NOMO-1 treated with dmso at 0.1 percent for 144 hours (cell line): ENCODE measurements around the gene PLEKHA4.
"Not testable (repeated sequence)": the region's sequence is repeated elsewhere in the genome, so short reads cannot be mapped to it uniquely, and the experiment has no call there.

ENCODE experiments used
- DNase-seq: peaks from one replicate; lab custom pipeline; 2025; ENCODE audit not compliant: unreplicated experiment; lab: John Stamatoyannopoulos, UW

PLEKHA4 gene

DNA sequence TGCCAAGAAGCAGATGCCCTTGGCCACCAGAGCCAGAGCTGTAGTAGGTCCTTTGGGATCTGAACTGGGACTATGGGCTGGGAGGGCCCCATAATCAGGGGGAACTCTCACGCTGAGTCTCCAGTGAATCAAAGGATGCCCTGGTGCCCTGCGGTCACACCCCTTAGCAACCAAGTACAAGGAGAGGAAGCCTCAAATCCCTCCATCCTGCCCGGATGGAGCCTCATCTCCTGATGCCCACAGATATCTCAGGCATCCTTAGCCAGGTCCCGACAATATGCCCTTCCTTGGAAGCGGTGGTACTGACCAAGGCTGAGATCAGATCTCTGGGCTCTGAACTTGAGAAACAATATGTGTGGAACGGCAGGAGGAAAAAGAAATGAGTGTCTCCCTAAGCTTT, 1.7 kb downstream of the PLEKHA4 start:
- DNase-seq: no peak

GRCh38 chr19:48862827-48863226, 5.6 kb downstream of the PLEKHA4 start:
- DNase-seq: no peak

DNA sequence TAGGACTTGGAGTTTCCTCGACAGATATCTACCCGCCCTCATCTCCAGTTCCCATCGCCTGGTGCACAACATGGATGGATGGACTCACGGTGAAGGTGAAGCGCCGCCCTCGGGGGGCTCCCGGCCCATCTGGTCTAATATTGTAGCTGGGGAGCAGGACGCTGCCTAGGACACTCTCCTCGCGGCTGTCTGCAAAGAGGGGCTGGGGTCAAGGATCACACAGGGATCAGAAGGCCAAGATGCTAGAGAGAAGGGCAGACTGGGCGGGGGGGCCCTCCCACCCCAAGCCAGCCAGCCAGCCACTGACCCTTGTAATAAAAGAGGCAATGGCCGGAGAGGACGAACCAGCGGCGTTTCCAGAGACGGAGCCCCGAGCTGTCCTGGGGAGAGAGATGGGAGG, 7.1 kb downstream of the PLEKHA4 start:
- DNase-seq: no peak

DNA sequence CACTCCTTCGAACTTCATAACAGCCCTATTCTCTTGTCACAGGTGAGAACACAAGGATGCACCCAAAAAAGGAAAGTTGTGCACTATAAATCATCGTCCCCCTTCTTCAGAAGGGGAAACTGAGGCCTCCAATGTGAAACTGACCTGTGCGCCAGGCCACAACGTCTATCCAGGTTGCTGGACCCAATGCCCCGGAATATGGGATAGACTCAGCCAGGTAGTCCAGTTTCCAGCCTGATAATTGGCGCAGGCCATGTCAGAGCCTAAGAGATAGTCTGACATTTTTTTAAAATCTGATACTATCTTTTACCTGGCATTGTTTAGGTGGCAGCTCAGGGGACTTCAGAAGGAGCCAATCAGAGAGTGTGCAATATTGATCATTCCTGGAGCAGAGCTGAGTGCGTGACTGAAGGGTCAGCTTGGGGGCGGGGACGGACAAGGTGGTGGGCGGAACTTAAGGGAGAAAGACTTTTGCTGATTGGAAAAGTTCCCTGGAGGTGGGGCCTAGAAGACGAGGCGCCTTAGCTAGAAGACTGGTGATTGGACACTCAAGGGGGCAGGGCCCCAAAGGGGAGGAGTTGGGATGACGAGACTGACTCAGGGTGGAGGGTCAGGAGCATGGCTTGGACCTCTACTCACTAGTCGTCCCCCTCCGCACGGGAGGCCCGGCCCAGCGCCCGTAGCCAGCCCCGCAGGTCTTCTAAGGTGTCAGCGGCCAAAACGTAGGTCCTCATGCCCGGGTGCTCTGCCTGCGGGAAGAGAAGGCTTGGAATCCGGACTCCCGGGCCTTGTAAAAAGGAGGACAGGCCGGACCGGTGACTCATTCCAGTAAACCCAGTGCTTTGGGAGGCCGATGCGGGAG, 8.5 kb downstream of the PLEKHA4 start:
- DNase-seq: no peak

DNA sequence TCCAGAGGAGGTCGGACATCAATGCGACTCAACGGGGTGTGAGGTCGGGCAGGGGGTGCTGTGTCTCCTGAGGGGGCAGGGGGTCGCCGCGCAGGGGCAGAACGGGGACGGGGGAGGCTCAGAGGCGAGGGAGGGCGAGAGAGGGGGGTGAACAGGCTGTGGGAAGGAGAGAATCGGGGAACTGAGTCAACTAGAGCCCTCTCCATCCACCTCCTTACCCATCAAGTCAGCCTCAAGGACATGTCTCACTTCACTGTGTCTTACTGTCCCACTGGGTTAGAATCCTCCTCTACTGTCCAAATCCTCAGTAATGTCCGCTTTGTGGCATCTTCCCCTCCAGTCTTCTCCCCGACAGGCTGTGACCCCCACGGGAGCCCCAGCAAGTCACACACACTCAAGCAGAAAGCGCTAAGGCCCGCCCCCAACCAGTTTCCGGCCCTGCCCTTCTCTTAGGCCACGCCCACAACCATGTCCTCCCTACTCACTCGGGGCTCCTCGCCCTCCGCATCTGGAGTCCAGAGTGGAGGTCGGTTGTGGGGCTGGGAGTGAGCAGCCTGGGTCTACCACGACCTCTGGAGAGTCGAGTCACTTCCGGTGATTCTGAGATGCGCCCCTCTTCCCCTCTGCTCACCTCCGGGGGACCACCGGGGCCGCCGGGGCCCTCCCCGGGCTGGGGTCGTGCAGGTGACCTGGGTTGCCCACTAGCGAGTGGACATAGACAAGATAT, 9.3 kb downstream of the PLEKHA4 start:
- DNase-seq: peak; percentile 43

- DNase-seq: no peak
These were observed 11.5 kb downstream of the PLEKHA4 start for GRCh38 chr19:48856921-48857320.

GRCh38 chr19:48854103-48854502, 14.3 kb downstream of the PLEKHA4 start:
- no peak for DNase-seq

DNA sequence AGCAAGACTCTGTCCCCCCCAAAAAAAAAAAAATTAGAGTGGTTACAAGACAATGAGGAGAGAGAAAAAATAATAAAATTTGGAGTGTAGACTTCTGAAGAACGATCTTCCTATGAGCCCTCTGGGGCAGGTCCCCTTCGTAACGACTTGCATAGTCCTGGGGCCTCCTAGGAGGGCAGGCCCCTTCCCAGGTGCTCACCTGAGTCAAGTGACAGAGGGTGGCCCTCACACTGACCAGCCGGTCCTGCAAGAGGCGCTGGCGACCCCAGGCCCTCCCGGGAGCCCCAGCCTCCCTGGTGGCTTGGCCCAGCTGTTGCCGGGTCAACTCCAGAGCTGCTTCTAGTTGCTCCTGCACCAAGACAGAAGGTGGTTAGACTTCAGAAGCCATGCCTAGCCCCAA, 14.9 kb downstream of the PLEKHA4 start:
- no peak for DNase-seq

DNA sequence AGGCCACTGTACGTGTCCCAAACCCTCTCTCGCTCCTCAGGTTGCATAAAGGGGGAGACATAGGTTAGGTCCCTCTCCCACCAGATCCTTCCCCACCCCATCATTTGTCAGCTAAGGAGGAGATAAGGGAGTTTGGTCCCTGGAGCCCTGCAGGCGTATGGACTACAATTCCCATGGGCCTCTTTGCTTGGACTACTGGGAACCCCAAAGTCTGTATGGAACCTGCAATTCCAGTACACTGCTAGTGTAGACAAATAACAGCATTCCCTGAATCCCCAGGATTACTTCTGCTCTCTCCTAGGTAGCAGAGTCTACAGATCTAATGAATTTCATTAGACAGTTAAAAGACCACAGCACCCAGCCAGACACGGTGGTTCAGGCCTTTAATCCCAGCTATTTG, 16.1 kb downstream of the PLEKHA4 start:
- DNase-seq: no peak

DNA sequence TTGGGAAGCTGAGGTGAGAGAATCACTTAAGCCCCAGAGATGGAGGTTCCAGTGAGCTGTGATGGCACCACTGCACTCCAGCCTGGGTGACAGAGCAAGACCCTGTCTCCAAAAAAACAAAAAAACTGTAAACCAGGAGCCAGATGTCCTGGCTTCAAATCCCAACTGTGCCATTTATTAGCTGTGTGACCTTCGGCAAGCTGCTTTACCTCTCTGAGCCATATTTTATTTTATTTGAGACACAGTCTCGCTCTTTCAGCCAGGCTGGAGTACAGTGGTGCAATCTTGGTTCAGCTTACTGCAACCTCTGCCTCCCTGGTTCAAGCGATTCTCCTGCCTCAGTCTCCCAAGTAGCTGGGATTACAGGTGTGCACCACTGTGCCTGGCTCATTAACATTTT, 21.8 kb downstream of the PLEKHA4 start:
- not testable (repeated sequence) for DNase-seq

- DNase-seq: no peak
These were observed 23.0 kb downstream of the PLEKHA4 start for GRCh38 chr19:48845384-48845783.

DNA sequence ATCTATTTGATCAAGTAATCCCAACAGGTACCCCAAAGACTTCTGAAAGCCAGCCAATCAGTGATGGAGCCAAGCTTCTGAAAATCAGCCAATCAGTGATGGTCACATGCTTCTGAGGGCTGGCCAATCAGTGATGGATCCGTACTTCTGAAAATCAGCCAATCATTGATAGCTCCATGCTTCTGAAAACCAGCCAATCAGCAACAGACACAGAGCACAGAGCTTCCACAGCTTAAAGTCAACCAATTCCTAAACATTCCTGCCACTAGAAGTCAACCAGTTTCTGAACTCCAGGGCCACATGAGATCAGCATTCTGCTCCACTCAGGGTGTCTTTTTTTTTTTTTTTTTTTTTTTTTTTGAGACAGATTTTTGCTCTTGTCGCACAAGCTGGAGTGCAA, 23.9 kb downstream of the PLEKHA4 start:
- DNase-seq: no peak

DNA sequence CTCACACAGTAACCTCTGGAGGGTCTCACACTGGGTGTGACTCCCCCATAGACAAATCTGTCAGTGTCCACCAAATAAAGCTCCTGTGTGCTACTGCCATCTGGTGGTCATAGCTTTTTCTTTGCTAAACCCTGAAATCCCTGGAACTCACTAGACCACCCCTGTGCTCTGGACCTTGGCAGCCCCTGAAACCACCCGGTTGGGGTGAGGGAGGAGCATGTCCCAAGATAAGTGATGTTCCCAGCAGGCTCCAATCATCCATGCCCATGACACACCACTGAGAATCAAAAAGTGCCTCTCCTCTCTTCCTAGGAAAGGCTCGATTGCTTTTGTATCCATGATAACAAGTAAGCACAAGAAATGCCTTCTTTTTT, 25.6 kb downstream of the PLEKHA4 start:
- DNase-seq: no peak

- DNase-seq: no peak
These were observed 26.8 kb downstream of the PLEKHA4 start for GRCh38 chr19:48841571-48841970.

- DNase-seq: no peak
These were observed 27.4 kb downstream of the PLEKHA4 start for GRCh38 chr19:48841047-48841446.

DNA sequence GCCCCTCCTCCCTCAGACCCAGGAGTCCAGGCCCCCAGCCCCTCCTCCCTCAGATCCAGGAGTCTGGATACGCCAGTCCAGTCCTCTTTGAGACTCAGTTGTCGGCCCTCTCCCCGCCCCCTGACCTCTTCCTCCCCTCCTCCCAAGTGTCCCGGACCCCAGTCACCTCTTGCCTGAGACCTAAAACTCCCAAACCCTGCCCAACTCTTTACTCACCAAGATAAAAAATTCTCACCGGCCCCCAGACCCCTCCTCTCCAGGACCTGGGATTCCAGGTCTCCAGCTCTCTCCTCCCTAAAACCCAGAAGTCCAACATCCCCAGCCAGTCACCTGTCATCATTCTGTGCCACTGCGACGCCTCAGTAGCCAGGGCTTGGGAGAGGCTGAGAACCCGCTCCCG, 30.7 kb downstream of the PLEKHA4 start:
- DNase-seq: no peak

DNA sequence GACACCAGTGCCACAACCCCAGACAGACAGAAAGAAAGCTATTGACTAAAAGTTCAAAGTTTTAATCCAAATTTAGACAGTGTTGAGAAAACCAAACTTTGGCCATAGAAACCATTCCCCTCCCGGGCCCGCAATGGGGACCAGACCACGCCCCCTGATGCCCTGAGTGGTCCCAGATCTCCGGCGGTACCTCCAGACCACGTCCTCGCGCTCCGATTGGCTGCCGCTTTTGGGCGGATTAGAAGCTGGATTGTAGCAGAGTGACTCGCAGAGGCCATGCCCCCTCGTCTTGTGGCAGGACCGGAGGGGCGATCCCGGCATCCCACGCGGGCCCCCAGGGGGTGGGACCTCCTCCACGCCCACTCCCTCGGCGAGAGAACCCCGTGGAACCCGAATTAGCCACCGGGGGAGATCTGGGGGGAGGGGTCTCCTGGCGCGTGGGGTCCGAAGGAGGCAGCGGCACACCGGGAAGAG, 31.3 kb downstream of the PLEKHA4 start:
- peak; percentile 66 for DNase-seq

DNA sequence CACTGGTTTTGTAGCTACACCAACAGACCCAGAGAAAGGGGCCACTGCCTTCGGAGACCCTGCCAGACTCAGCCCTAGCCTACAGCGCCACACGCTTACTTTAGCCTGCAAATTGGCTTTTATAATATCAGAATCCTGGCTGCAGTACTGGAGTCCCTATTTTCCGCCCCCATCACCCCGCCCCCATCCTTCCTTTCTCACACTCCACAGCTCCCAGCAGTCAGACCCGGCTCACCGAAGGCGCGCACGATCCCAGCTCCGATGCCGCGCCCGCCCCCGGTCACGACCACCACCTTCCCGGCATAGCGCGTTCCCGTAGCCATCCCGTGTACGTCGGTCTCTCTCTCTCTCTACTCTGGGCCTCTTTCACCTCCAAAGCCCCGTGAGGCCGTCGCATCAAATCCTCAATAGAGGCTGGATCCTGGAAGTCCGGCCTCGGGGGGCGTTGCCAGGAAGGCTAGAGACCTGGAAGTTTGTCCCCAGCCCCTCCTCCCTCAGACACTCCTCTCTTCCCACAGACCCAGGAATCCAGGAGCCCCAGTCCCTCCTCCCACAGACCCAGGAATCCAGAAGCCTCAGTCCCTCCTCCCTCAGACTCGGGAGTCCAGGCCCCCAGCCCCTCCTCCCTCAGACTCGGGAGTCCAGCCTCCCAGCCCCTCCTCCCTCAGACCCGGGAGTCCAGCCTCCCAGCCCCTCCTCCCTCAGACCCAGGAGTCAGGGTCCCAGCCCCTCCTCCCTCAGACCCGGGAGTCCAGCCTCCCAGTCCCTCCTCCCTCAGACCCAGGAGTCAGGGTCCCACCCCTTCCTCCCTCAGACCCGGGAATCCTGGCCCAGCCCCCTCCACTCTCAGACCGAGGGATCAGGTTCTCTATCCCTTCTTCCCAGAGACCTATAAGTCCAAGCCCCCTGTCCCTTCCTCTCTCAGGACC, 32.1 kb downstream of the PLEKHA4 start, which contains the start of gene HSD17B14:
Gene HSD17B14 (minus strand): TSS at position 403 of the 929 bp plus-strand sequence. CDS start 80 bp downstream, at position 323.
- no peak for DNase-seq

DNA sequence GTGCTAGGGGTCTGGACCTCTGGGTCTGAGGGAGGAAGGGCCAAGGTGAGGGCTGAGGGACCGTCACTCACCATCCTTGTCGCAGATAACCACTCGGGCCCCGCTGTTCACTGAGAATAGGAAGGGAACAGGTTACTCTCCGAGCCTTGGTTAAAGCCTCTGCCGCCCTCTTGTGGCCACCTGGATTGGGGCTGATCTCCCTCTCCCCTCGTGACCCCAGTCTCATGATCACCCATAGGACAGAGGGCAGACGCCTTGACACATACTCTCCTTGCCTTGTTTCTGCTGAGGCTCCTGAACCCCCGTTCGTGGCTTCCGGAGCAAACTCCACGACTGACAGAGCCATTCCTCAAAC, 32.7 kb downstream of the PLEKHA4 start:
- DNase-seq: peak; percentile 68

DNA sequence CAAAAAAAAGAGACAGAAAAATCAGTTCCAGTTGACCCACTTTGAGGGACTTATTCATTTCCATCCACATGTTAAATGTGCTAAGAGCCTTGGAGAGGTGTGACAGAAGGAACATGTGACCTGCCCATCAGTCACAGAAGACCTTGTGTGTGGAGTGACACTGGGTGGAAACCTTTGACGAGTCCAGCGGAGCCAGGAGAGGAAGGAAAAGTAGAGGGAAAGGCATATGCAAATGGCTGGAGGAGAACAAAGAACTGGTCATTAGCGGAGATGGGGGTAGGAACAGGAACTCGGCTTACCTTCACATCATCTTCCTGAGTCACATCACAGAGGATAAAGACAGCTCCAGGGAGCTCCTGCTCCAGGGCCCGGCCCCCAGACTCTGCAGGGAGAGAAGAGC, 34.4 kb downstream of the PLEKHA4 start:
- no peak for DNase-seq

GRCh38 chr19:48833049-48833448, 35.4 kb downstream of the PLEKHA4 start:
- DNase-seq: no peak
